Measurements from ENCODE around the gene SLC35F4.

SLC35F4 gene

DNA sequence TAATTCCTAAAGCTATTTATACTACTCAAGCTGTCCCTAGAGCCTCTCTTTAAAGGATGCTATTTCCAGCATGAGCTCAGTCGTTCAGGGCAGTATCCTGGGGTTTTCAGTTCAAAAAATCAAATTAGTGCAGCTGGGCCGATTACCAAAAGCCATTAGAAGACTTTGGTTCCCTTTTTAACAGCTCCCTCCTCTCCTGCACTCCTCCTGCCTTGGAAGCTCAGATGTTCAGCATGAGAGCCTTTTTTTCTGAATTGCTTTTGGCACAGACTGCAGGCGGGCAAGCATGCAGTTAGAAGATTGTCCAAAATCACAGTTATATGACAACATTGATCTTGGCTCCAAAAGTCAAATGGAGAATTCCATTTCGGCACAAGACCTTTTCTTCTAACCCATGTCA is 179.6 kb downstream of the SLC35F4 start:
- Histone ChIP-seq H3K9ac (ENCODE audit: insufficient read length, low read depth) (no peak overlapping the region), H3K27me3 (ENCODE audit: insufficient read depth, insufficient read length) (no peaks in the 10 kb centered on the region), H3K9me3 (ENCODE audit: insufficient read depth, low read length) (no peaks in the 10 kb centered on the region), H3K4me3 (ENCODE audit: insufficient read length, low read depth) (no peak overlapping the region), H3K4me1 (ENCODE audit: insufficient read depth, insufficient read length) (no peaks in the 10 kb centered on the region), H3K36me3 (ENCODE audit: insufficient read depth, insufficient read length, low read length) (no peaks in the 10 kb centered on the region)
- TF ChIP-seq ZNF274 (IDR thresholded peaks at IDR 0.05; ENCODE audit: low read depth, low read length) (no peak), YY1 (IDR thresholded peaks at IDR 0.05; ENCODE audit: insufficient read depth, insufficient read length) (no peak), SUZ12 (IDR thresholded peaks at IDR 0.05; ENCODE audit: extremely low read depth, insufficient read depth, insufficient read length) (no peak)
- DNase-seq (ENCODE audit: low read depth, low spot score), result no peak

DNA sequence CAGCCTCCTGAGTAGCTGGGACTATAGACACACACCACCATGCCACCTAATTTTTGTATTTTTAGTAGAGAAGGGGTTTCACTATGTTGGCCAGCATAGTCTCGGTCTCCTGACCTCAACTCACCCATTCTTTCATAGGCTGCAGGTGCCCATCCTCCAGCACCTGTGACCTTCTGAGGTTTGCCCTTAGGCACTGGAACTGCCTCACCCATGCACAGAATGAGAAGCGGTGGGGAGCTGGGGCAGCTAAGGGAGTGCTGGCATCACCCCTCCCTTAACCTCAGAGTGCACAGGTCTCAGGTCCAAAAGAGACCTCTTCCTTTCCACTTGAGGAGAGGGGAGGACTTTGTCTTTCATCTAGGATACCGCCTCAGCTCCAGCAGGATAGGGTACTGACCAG is 194.9 kb downstream of the SLC35F4 start:
- H3K27me3 ChIP-seq (ENCODE audit: insufficient read depth, insufficient read length), result no peaks in the 10 kb centered on the region
- TF ChIP-seq ZNF274 (IDR thresholded peaks at IDR 0.05; ENCODE audit: low read depth, low read length), result no peak
- TF ChIP-seq YY1 (IDR thresholded peaks at IDR 0.05; ENCODE audit: insufficient read depth, insufficient read length), result no peak
- TF ChIP-seq SUZ12 (IDR thresholded peaks at IDR 0.05; ENCODE audit: extremely low read depth, insufficient read depth, insufficient read length), result no peak
- no peaks in the 10 kb centered on the region for H3K36me3 ChIP-seq (ENCODE audit: insufficient read depth, insufficient read length, low read length)
- no peak overlapping the region for H3K4me3 ChIP-seq (ENCODE audit: insufficient read length, low read depth)
- H3K9me3 ChIP-seq (ENCODE audit: insufficient read depth, low read length), result no peaks in the 10 kb centered on the region
- H3K4me1 ChIP-seq (ENCODE audit: insufficient read depth, insufficient read length), result no peaks in the 10 kb centered on the region
- H3K9ac ChIP-seq (ENCODE audit: insufficient read length, low read depth), result no peak overlapping the region
- no peak for DNase-seq (ENCODE audit: low read depth, low spot score)

DNA sequence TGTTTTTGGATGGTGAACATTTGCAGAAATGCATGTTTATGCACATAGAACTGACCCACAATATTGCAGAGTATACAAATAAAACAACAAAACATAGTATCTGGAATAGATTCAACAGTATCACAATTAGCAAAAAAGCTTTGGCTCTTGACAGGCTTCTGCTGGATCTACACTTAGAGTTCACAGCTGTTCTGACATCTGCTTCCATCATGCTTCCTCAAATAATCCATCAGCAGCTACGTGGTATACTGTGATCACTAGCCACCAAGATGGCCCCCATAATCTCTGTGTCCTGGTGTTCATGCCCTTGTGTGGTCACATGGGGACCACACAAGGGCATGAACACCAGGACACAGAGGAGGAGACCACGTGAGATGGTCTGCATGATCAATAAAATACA is 205.7 kb downstream of the SLC35F4 start:
- H3K9ac ChIP-seq (ENCODE audit: insufficient read length, low read depth), result no peak overlapping the region
- H3K4me1 ChIP-seq (ENCODE audit: insufficient read depth, insufficient read length), result no peaks in the 10 kb centered on the region
- H3K9me3 ChIP-seq (ENCODE audit: insufficient read depth, low read length), result no peaks in the 10 kb centered on the region
- H3K27me3 ChIP-seq (ENCODE audit: insufficient read depth, insufficient read length), result no peaks in the 10 kb centered on the region
- TF ChIP-seq SUZ12 (IDR thresholded peaks at IDR 0.05; ENCODE audit: extremely low read depth, insufficient read depth, insufficient read length), result no peak
- TF ChIP-seq ZNF274 (IDR thresholded peaks at IDR 0.05; ENCODE audit: low read depth, low read length), result no peak
- no peak for TF ChIP-seq YY1 (IDR thresholded peaks at IDR 0.05; ENCODE audit: insufficient read depth, insufficient read length)
- no peaks in the 10 kb centered on the region for H3K36me3 ChIP-seq (ENCODE audit: insufficient read depth, insufficient read length, low read length)
- DNase-seq (ENCODE audit: low read depth, low spot score), result no peak
- H3K4me3 ChIP-seq (ENCODE audit: insufficient read length, low read depth), result no peak overlapping the region

DNA sequence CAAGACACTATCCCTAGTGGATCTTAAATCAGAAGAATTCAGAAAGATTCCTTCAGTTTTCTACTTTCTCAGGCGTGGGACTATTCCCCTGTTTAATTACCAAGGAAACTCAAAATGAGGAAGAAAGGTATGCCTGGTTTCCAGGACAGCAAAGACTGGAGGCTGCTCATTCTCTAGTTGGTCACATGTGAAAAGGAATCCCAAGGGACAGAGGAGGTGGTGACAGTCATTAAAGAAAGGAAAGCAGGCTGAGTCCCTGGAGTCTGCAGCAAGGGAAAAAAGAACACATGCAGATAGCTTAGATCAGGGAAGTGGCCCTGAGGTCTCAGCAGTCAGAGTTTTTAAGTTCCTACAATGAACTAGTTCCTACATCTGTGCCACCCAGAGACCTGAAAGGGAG is 206.8 kb downstream of the SLC35F4 start:
- Histone ChIP-seq H3K4me1 (ENCODE audit: insufficient read depth, insufficient read length) (no peaks in the 10 kb centered on the region), H3K4me3 (ENCODE audit: insufficient read length, low read depth) (no peak overlapping the region), H3K36me3 (ENCODE audit: insufficient read depth, insufficient read length, low read length) (no peaks in the 10 kb centered on the region), H3K9ac (ENCODE audit: insufficient read length, low read depth) (no peak overlapping the region), H3K9me3 (ENCODE audit: insufficient read depth, low read length) (no peaks in the 10 kb centered on the region), H3K27me3 (ENCODE audit: insufficient read depth, insufficient read length) (no peaks in the 10 kb centered on the region)
- no peak for DNase-seq (ENCODE audit: low read depth, low spot score)
- TF ChIP-seq YY1 (IDR thresholded peaks at IDR 0.05; ENCODE audit: insufficient read depth, insufficient read length) (no peak), SUZ12 (IDR thresholded peaks at IDR 0.05; ENCODE audit: extremely low read depth, insufficient read depth, insufficient read length) (no peak), ZNF274 (IDR thresholded peaks at IDR 0.05; ENCODE audit: low read depth, low read length) (no peak)

DNA sequence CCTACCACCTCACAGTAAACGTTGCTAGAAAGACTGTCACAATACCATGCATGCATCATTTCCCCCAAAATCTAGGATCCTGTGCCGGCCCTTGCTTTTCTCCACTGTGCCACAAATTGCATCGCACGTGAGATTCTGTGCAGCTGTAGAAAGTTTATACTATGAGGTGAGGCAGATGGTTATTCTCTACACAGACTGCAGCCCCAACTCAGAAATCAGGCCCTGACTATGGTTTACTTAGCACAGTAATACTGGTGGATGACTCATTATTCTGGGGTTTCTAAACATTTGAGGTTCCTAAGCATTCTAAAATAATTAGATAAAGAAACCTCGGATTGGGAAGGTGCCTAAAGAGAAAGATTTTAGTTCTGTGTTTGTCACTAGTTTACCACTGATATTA is 208.4 kb downstream of the SLC35F4 start:
- no peaks in the 10 kb centered on the region for H3K36me3 ChIP-seq (ENCODE audit: insufficient read depth, insufficient read length, low read length)
- no peak for TF ChIP-seq YY1 (IDR thresholded peaks at IDR 0.05; ENCODE audit: insufficient read depth, insufficient read length)
- H3K9ac ChIP-seq (ENCODE audit: insufficient read length, low read depth), result no peak overlapping the region
- H3K4me3 ChIP-seq (ENCODE audit: insufficient read length, low read depth), result no peak overlapping the region
- H3K4me1 ChIP-seq (ENCODE audit: insufficient read depth, insufficient read length), result no peaks in the 10 kb centered on the region
- H3K27me3 ChIP-seq (ENCODE audit: insufficient read depth, insufficient read length), result no peaks in the 10 kb centered on the region
- no peaks in the 10 kb centered on the region for H3K9me3 ChIP-seq (ENCODE audit: insufficient read depth, low read length)
- DNase-seq (ENCODE audit: low read depth, low spot score), result no peak

DNA sequence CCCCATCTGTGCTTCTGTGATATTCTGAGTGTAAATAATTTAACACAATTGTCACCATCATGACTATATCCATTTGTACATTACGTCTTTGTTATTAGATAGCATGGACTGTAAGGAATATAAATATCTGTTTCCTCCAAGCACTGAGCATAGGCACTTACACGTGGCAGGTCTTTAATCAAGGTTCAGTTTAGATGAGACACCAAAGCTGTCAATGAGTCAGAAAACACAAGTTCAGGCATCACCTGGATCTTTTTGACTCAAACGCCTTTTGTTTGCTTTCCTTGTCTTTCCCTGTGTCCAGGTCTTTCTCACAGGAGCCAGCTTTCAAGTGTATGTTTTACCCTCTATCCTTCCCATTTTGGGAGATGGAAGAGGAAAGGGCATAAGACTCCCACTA is 209.0 kb downstream of the SLC35F4 start:
- TF ChIP-seq ZNF274 (IDR thresholded peaks at IDR 0.05; ENCODE audit: low read depth, low read length) (no peak), SUZ12 (IDR thresholded peaks at IDR 0.05; ENCODE audit: extremely low read depth, insufficient read depth, insufficient read length) (no peak), YY1 (IDR thresholded peaks at IDR 0.05; ENCODE audit: insufficient read depth, insufficient read length) (no peak)
- no peaks in the 10 kb centered on the region for H3K4me1 ChIP-seq (ENCODE audit: insufficient read depth, insufficient read length)
- no peak overlapping the region for H3K9ac ChIP-seq (ENCODE audit: insufficient read length, low read depth)
- H3K4me3 ChIP-seq (ENCODE audit: insufficient read length, low read depth), result no peak overlapping the region
- no peaks in the 10 kb centered on the region for H3K9me3 ChIP-seq (ENCODE audit: insufficient read depth, low read length)
- no peak for DNase-seq (ENCODE audit: low read depth, low spot score)
- H3K36me3 ChIP-seq (ENCODE audit: insufficient read depth, insufficient read length, low read length), result no peaks in the 10 kb centered on the region
- H3K27me3 ChIP-seq (ENCODE audit: insufficient read depth, insufficient read length), result no peaks in the 10 kb centered on the region

DNA sequence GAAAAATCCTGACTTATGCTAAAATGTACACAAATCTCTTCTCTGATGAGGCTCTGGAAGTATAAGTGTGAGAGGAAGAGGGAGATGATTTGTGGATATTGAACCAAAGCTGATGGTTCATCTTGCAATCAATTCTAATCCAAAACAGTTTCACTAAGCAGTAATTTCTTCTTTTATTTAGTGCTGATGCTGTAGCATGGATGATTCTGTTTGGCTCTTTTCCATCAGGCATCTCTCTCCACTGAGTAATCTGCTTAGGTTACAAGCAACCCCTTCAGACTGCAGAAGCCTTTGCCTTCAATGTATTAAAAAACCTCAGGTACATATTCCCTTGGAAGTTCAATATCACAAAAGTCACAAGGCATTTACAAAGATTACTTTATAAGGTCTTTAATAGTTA is 213.1 kb downstream of the SLC35F4 start:
- Histone ChIP-seq H3K36me3 (ENCODE audit: insufficient read depth, insufficient read length, low read length) (no peaks in the 10 kb centered on the region), H3K9ac (ENCODE audit: insufficient read length, low read depth) (no peak overlapping the region), H3K9me3 (ENCODE audit: insufficient read depth, low read length) (no peaks in the 10 kb centered on the region), H3K27me3 (ENCODE audit: insufficient read depth, insufficient read length) (no peaks in the 10 kb centered on the region), H3K4me3 (ENCODE audit: insufficient read length, low read depth) (no peak overlapping the region), H3K4me1 (ENCODE audit: insufficient read depth, insufficient read length) (no peaks in the 10 kb centered on the region)
- TF ChIP-seq SUZ12 (IDR thresholded peaks at IDR 0.05; ENCODE audit: extremely low read depth, insufficient read depth, insufficient read length), result no peak
- no peak for TF ChIP-seq ZNF274 (IDR thresholded peaks at IDR 0.05; ENCODE audit: low read depth, low read length)
- no peak for TF ChIP-seq YY1 (IDR thresholded peaks at IDR 0.05; ENCODE audit: insufficient read depth, insufficient read length)
- DNase-seq (ENCODE audit: low read depth, low spot score), result no peak

DNA sequence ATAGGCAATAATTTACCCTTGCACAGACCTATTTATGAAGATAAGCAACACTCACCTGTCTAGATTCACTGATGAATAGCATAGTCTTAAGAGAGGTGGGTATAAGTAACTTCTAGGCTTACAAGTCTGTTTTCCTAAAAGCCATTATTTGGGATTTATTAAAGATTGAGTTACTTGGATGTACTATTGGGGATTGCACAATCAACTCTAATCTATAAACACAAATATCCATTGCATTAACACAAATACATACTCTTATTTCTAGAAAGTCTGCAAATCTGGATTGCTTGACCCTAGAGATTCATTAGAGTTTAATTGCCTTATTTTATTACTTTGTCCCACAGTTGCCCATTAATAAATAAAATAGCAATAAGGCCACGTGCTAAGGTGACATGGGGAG is 224.1 kb downstream of the SLC35F4 start:
- Histone ChIP-seq H3K9me3 (ENCODE audit: insufficient read depth, low read length) (no peaks in the 10 kb centered on the region), H3K4me1 (ENCODE audit: insufficient read depth, insufficient read length) (no peaks in the 10 kb centered on the region)
- TF ChIP-seq ZNF274 (IDR thresholded peaks at IDR 0.05; ENCODE audit: low read depth, low read length) (no peak), YY1 (IDR thresholded peaks at IDR 0.05; ENCODE audit: insufficient read depth, insufficient read length) (no peak), SUZ12 (IDR thresholded peaks at IDR 0.05; ENCODE audit: extremely low read depth, insufficient read depth, insufficient read length) (no peak)

More for the DNA sequence above, 224.1 kb downstream of the SLC35F4 start:
- Histone ChIP-seq H3K4me3 (ENCODE audit: insufficient read length, low read depth) (no peak overlapping the region), H3K9ac (ENCODE audit: insufficient read length, low read depth) (no peak overlapping the region), H3K36me3 (ENCODE audit: insufficient read depth, insufficient read length, low read length) (no peaks in the 10 kb centered on the region), H3K27me3 (ENCODE audit: insufficient read depth, insufficient read length) (no peaks in the 10 kb centered on the region)
- DNase-seq (ENCODE audit: low read depth, low spot score), result no peak
